Measurements from ENCODE around the gene AQP11. TPM values are rescaled to one million over a fixed set of nuclear protein-coding genes. Genes with fewer than 3 reads are reported as not detected.
A peak's percentile ranks its signal among the peaks of the same experiment; 100 is the strongest.

The AQP11 gene
- total RNA-seq, 4 donors from 2014 or later = 0.96 to 1.5 (median 1.1) TPM; not detected in 1

DNA sequence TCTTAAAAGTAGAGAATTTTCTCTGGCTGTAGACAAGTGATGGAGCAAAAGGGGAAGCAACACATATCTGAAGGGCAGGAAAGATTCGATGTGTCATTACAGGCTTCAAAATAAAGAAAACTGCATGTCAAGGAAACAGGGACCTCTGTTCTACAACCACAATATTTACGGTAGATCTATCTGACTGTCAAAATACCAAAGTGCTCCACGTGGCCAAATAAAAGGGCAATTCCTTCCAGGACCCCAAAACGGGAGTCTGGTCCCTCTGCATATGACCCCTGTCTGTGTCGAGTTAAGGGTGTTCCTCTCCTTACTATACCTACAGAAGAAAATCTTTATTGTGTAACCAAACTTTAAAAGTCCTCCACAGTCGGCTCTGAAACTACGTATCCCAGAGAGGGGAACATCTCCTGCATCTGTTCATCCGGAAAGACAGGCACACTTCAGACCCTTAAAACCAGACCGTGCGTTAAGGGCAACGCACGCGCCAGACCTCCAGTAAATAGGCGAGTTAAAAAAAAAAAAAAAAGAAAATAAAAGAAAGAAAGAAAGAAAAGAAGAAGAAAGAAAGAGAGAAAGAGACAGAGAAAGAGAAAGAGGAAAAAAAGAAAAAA, 47.1 kb downstream of the AQP11 start:
- H3K9me3 ChIP-seq = no peaks in the 10 kb centered on the region
- H3K27me3 ChIP-seq = no peaks in the 10 kb centered on the region
- ATAC-seq = no peak
- WGBS, 2 donors (ENCODE audit: low coverage in 1 of 2) = 4 to 8% methylated on average over 6 to 8 of the region's 14 CpGs
- H3K4me3 ChIP-seq = peak overlapping the region; percentile 47 to 93
- H3K36me3 ChIP-seq = no peaks in the 10 kb centered on the region
- peaks cover 3 to 43% (median 14%) of the 10 kb centered on the region in 3 donors for H3K4me1 ChIP-seq
- peak overlapping the region in 2 of 4 donors; percentile 83 to 84 for H3K27ac ChIP-seq
- TF ChIP-seq EP300 (IDR thresholded peaks at IDR 0.05) = no peak

DNA sequence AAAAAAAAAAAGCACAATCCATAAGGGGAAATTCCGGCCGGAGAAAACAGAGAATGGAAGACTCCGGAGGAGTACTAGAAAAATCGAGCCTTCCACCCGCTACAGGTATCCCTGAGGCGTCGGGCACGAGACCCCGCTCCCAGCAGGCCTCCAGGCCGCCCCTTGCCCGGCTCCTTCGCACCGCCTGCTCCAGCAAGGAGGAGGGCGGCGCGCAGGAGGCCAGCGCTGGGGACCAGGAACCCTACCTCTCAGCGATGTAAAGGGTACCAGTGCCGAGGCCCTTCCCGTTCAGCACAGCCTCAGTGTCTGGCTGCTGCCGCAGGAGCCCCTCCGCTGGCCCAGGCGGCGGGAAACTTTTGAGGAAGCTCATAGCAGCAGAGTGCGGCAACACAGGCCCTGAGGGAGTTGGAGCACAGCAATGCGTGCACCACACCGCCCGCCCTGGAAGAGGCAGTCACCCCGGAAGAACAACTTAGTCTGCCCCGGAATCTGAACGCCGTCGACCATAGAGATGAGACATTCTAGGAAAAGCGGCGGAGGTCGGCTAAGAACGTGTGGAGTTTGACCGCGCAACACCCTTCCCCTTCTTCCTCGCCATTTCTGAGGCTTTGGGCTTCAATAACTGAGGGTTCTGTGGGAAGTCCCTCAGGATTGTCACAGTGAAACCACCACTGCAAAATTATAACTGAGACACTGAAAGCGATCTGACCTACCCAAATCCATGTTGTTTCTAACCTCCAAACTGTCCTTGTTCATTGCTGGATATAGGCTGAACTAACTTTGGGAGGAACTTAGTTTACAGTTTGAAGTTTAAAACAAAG, 47.8 kb downstream of the AQP11 start, which contains the start of gene CLNS1A:
Gene CLNS1A, minus strand, starts transcription at position 450 of the 821 bp plus-strand sequence. Its CDS starts 80 bp downstream, at position 370.
- Histone ChIP-seq H3K4me3 (peak within 1 kb of the TSS; percentile 47 to 93), H3K9me3 (no peaks in the 10 kb centered on the region), H3K36me3 (no peaks in the 10 kb centered on the region), H3K27me3 (no peaks in the 10 kb centered on the region), H3K4me1 (peaks cover 3 to 43% (median 14%) of the 10 kb centered on the region in 3 donors), H3K27ac (peak within 1 kb of the TSS; percentile 2 to 87 (median 84))
- 0 to 1% methylated on average over 11 to 18 of the region's 41 CpGs for WGBS, 2 donors (ENCODE audit: low coverage in 1 of 2)
- TF ChIP-seq EP300 (IDR thresholded peaks at IDR 0.05) (no peak), POLR2AphosphoS5 (IDR thresholded peaks at IDR 0.05) (peak; percentile 87), POLR2A (IDR thresholded peaks at IDR 0.05) (peak; percentile 62 to 74)
- TF ChIP-seq, protein P1, sequence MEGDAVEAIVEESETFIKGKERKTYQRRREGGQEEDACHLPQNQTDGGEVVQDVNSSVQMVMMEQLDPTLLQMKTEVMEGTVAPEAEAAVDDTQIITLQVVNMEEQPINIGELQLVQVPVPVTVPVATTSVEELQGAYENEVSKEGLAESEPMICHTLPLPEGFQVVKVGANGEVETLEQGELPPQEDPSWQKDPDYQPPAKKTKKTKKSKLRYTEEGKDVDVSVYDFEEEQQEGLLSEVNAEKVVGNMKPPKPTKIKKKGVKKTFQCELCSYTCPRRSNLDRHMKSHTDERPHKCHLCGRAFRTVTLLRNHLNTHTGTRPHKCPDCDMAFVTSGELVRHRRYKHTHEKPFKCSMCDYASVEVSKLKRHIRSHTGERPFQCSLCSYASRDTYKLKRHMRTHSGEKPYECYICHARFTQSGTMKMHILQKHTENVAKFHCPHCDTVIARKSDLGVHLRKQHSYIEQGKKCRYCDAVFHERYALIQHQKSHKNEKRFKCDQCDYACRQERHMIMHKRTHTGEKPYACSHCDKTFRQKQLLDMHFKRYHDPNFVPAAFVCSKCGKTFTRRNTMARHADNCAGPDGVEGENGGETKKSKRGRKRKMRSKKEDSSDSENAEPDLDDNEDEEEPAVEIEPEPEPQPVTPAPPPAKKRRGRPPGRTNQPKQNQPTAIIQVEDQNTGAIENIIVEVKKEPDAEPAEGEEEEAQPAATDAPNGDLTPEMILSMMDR (IDR thresholded peaks at IDR 0.05) = no peak
- ATAC-seq = peak; percentile 97

DNA sequence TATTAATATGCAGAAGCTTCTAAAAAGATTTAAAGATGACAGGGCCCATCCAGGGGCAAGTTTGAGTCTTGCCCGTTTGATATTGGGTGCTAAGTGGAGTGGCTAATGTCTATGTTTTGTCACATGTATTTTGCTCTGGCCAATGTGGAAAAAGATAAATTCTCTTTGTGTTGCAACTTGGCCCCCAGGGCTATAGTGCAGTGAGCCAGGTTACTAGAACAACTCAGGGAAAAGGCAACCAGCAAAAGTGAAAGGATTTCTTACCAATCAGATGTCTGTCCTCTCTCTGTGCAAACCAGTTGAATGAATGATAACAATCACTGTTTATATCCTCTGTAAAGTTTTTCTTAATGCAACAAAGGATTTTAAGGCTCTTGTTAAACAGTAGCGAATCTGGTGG, 52.5 kb downstream of the AQP11 start:
- Histone ChIP-seq H3K27me3 (peaks cover 7% of the 10 kb centered on the region), H3K27ac (no peak overlapping the region), H3K4me1 (peaks cover 0 to 6% (median 3%) of the 10 kb centered on the region in 3 donors), H3K4me3 (no peak overlapping the region), H3K36me3 (no peaks in the 10 kb centered on the region), H3K9me3 (no peaks in the 10 kb centered on the region)
- no peak for ATAC-seq
- TF ChIP-seq, protein P1 (IDR thresholded peaks at IDR 0.05) = no peak
- WGBS, 2 donors (ENCODE audit: low coverage in 1 of 2) = 78 to 88% methylated on average over 2 of the region's 2 CpGs

DNA sequence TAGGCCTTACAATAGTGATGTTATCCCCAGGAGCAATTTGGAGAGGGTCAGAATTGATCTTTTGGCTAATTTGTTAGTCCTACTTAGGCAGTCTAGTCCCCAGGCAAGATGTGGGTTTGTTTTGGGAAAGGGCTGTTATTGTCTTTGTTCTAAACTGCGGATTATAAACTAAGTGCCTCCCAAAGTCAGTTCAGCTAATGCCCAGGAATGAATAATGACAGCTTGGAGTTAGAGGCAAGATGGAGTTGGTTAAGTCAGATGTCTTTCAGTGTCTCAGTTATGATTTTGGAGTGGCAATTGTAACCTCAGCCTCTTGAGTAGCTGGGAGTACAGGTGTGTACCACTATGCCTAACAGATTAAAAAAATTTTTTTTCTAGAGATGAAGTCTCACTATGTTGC, 55.1 kb downstream of the AQP11 start:
- H3K27ac ChIP-seq = no peak overlapping the region
- H3K36me3 ChIP-seq = no peaks in the 10 kb centered on the region
- TF ChIP-seq POLR2A (IDR thresholded peaks at IDR 0.05) (no peak), POLR2AphosphoS5 (IDR thresholded peaks at IDR 0.05) (no peak), EP300 (IDR thresholded peaks at IDR 0.05) (no peak)
- TF ChIP-seq, protein P1 (IDR thresholded peaks at IDR 0.05) = no peak
- ATAC-seq = no peak
- H3K27me3 ChIP-seq = peaks cover 7% of the 10 kb centered on the region
- H3K4me1 ChIP-seq = no peaks in the 10 kb centered on the region
- H3K9me3 ChIP-seq = no peaks in the 10 kb centered on the region
- 83% methylated on average over 1 of the region's 1 CpG; no CpG with 5 or more reads in 1 of the 2 donors for WGBS, 2 donors (ENCODE audit: low coverage in 1 of 2)
- H3K4me3 ChIP-seq = no peak overlapping the region

DNA sequence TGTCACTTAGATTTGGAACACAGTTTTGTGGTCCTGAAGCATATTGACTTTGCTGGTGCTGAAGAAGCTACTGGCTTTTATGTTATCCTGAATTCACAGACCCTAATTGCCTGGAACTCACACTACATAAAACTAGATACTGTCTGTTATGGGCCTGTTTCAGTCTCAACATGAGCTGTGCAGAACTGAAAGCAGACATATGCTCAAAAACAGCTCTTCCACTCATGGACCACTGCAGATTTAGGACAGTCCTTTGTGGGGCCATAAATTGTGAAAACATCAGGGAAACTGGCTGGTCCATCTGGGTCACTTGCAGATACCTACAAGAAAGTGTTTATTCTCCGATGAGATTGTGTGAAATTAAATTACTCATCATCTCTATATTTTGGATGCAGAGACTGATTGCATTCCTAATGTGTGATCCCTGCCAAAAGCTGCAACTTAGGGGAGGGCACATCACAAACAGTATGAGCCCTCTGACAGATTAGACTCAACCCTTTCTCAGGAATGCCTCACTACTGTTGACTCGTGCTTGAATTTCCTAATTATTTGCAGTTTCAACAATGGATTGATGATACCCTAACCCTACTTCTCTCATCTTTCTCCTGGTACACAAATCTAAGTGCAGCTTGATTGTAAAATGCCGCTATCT, 58.0 kb downstream of the AQP11 start:
- no peak for TF ChIP-seq POLR2AphosphoS5 (IDR thresholded peaks at IDR 0.05)
- TF ChIP-seq, protein P1 (IDR thresholded peaks at IDR 0.05) = no peak
- no peak for TF ChIP-seq POLR2A (IDR thresholded peaks at IDR 0.05)
- TF ChIP-seq EP300 (IDR thresholded peaks at IDR 0.05) = no peak
- Histone ChIP-seq H3K4me3 (no peak overlapping the region), H3K27me3 (peaks cover 7% of the 10 kb centered on the region), H3K36me3 (no peaks in the 10 kb centered on the region), H3K9me3 (no peaks in the 10 kb centered on the region), H3K27ac (no peak overlapping the region), H3K4me1 (no peaks in the 10 kb centered on the region)
- 67 to 83% methylated on average over 3 of the region's 3 CpGs for WGBS, 2 donors (ENCODE audit: low coverage in 1 of 2)
- ATAC-seq = no peak

All from gastroesophageal sphincter (tissue), 4 donors.